Heart right ventricle (tissue), 16 donors: ENCODE data around the gene PCDHA7. TPM values are rescaled to one million over a fixed set of nuclear protein-coding genes. Genes with fewer than 3 reads are reported as not detected.
"Not testable (repeated sequence)": the region's sequence is repeated elsewhere in the genome, so short reads cannot be mapped to it uniquely, and the experiment has no call there.

Experiments used
- ATAC-seq, 8 donors: fragments of 200-7000 bp; cut with Tn5 transposase; one replicate each; pipeline ENCODE4 v1.9.1; 2020; ENCODE audit warnings: mild to moderate bottlenecking in 8 of 8, moderate library complexity in 8 of 8, moderate number of reproducible peaks in 1 of 8
- DNase-seq, 2 donors: peaks; one replicate each; pipeline ENCODE4 v3.0.0-alpha.2; 2020
- H3K27ac ChIP-seq, 10 donors: fragments of 200-600 bp; sonication (generic) in 2 of 10; one replicate each; pipeline versions ENCODE4 v1.5.0 to v1.8.0; 2020 to 2022; ENCODE audit warnings: mild to moderate bottlenecking in 3 of 10
- H3K27me3 ChIP-seq, 7 donors: fragments of 200-600 bp; one replicate each; pipeline ENCODE4 v1.8.0; 2021 to 2022; ENCODE audit warnings: mild to moderate bottlenecking in 2 of 7
- H3K36me3 ChIP-seq, 9 donors: fragments of 200-600 bp; sonication (generic) in 1 of 9; one replicate each; pipeline versions ENCODE4 v1.5.0 to v1.8.0; 2020 to 2022; ENCODE audit warnings: mild to moderate bottlenecking in 2 of 9
- H3K4me1 ChIP-seq, 9 donors: fragments of 200-600 bp; sonication (generic) in 1 of 9; one replicate each; pipeline versions ENCODE4 v1.5.0 to v1.8.0; 2020 to 2022; ENCODE audit warnings: mild to moderate bottlenecking in 4 of 9
- H3K4me3 ChIP-seq, 10 donors: fragments of 200-600 bp; sonication (generic) in 2 of 10; one replicate each; pipeline versions ENCODE4 v1.5.0 to v1.8.0; 2020 to 2022; ENCODE audit warnings: mild to moderate bottlenecking in 7 of 10, moderate library complexity in 2 of 10
- H3K9me3 ChIP-seq, 11 donors: fragments of 200-600 bp in 10 of 11; sonication (generic) in 2 of 11; one replicate each; pipeline versions ENCODE4 v1.5.0 to v1.8.0; 2013 to 2022; ENCODE audit warnings: mild to moderate bottlenecking in 2 of 11, control low read depth in 1 of 11, moderate library complexity in 1 of 11
- WGBS, 2 donors: extraction: QIAGEN DNeasy Blood & Tissue Kit; methylation state at CpG; one replicate each; pipeline ENCODE4 v1.1.7; 2013; ENCODE audit warnings: inconsistent platforms in 1 of 2; 5-methylcytosine and 5-hydroxymethylcytosine counted together
- intact Hi-C, 10 donors: fragments of 100-400 bp; cut with DNase I; formaldehyde crosslinking; loops; one replicate each; pipeline versions ENCODE4 v1.11.1 to v1.14.2; 2022
- polyA plus RNA-seq, 2 donors: library from polyadenylated mRNA; stranded (reverse); fragments of 200-250 nt; gene quantifications; one replicate each; pipeline ENCODE4 v1.2.3, GENCODE V29; 2013
- total RNA-seq, 10 donors: library from RNA; stranded (reverse); fragmentation: NEBNext Ultra II Directional in 3 of 10; extraction: Animal tissue kit (Norgen Biotek cat#: 25700) in 3 of 10; gene quantifications; one replicate each; pipeline versions ENCODE4 v1.2.1 to v1.2.4, GENCODE V29; 2021 to 2023
- TF ChIP-seq, protein P1 (sequence below), 9 donors: fragments of 200-600 bp; sonication (generic) in 2 of 9; IDR thresholded peaks; one replicate each; pipeline versions ENCODE4 v1.5.0 to v1.8.0; 2021 to 2022; ENCODE audit warnings: antibody characterized with exemption in 9 of 9, mild to moderate bottlenecking in 5 of 9, moderate library complexity in 1 of 9
- donor health status: Arrhythmogenic right ventricular cardiomyopathy.
- donor health status: ischemic (EF 13 %, LVEDD 7.1; RV severe dilation, severe dysfunction).
- donor health status: healthy with polysubstance abuse.
- donor health status: DM: no; HTN: yes; CAD: no.
- donor health status: DM: no; HTN: no; CAD: no.
- donor health status: ischemic (EF 25% LVEDD 6.9; RV normal size, moderate dysfunction).
- donor health status: ischemic (EF 25% LVEDD 5.7; RV mildly dilated, moderate dysfunction).
- donor health status: healthy.
- donor health status: DM: yes; HTN: yes; CAD: no.
- donor health status: Ischemic cardiomyopathy.
- donor health status: ischemic (EF 35%, LVEDD 5.7; RV mildly dilated, moderate dysfunction).
- donor health status: nonischemic (EF 11% LVEDD 7.7; RV severe dilation, severe dysfunction).
- donor health status: DM: yes; HTN: yes; CAD: no.
- donor health status: PGD.
- donor health status: ischemic (EF 29% LVEDD 5.4; RV normal size, mild dysfunction).
- donor health status: nonischemic (EF 23%, LVEDD 6.1; RV moderate dilation, normal function).

Gene PCDHA7
- total and polyA plus RNA-seq, 12 donors, result 0.01 to 0.15 (median 0.09) TPM; not detected in 8

DNA sequence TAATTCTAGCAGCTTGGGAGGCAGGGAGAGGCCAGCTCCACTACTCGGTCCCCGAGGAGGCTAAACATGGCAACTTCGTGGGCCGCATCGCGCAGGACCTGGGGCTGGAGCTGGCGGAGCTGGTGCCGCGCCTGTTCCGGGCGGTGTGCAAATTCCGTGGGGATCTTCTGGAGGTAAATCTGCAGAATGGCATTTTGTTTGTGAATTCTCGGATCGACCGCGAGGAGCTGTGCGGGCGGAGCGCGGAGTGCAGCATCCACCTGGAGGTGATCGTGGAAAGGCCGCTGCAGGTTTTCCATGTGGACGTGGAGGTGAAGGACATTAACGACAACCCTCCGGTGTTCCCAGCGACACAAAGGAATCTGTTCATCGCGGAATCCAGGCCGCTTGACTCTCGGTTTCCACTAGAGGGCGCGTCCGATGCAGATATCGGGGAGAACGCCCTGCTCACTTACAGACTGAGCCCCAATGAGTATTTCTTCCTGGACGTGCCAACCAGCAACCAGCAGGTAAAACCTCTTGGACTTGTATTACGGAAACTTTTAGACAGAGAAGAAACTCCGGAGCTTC lies 455 bp downstream of the PCDHA7 start:
- H3K36me3 ChIP-seq, ATAC-seq, H3K27ac ChIP-seq, DNase-seq, H3K4me1 ChIP-seq: not testable (repeated sequence)
- Histone ChIP-seq H3K27me3 (peaks cover 0 to 93% (median 55%) of the 10 kb centered on the region in 7 donors), H3K4me3 (peak overlapping the region in 2 of 10 donors; percentile 32 to 38), H3K9me3 (peaks cover 0 to 59% (median 15%) of the 10 kb centered on the region in 11 donors)
- WGBS, 2 donors, result 16 to 19% methylated on average over 23 to 26 of the region's 38 CpGs
- intact Hi-C loops, result loop anchor here in 2 of 10 donors (5.0 to 10.0 kb wide), 2 partner anchors 208 to 210 kb away; no protein-coding TSS in a partner anchor

DNA sequence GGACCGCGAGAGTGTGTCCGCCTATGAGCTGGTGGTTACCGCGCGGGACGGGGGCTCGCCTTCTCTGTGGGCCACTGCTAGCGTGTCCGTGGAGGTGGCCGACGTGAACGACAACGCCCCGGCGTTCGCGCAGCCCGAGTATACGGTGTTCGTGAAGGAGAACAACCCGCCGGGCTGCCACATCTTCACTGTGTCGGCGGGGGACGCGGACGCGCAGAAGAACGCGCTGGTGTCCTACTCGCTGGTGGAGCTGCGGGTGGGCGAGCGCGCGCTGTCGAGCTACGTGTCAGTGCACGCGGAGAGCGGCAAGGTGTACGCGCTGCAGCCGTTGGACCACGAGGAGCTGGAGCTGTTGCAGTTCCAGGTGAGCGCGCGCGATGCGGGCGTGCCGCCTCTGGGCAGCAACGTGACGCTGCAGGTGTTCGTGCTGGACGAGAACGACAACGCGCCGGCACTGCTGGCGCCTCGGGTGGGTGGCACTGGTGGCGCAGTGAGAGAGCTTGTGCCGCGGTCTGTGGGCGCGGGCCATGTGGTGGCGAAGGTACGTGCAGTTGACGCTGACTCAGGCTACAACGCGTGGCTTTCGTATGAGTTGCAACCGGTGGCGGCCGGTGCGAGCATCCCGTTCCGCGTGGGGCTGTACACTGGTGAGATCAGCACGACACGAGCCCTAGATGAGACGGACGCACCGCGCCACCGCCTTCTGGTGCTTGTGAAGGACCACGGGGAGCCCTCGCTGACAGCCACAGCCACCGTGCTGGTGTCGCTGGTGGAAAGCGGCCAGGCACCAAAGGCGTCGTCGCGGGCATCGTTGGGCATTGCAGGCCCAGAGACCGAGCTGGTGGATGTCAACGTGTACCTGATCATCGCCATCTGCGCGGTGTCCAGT lies 1.8 kb downstream of the PCDHA7 start:
- WGBS, 2 donors, result 30 to 39% methylated on average over 103 of the region's 103 CpGs
- H3K27ac ChIP-seq, result no peak overlapping the region
- H3K27me3 ChIP-seq, result peaks cover 0 to 93% (median 60%) of the 10 kb centered on the region in 7 donors
- TF ChIP-seq, protein P1, sequence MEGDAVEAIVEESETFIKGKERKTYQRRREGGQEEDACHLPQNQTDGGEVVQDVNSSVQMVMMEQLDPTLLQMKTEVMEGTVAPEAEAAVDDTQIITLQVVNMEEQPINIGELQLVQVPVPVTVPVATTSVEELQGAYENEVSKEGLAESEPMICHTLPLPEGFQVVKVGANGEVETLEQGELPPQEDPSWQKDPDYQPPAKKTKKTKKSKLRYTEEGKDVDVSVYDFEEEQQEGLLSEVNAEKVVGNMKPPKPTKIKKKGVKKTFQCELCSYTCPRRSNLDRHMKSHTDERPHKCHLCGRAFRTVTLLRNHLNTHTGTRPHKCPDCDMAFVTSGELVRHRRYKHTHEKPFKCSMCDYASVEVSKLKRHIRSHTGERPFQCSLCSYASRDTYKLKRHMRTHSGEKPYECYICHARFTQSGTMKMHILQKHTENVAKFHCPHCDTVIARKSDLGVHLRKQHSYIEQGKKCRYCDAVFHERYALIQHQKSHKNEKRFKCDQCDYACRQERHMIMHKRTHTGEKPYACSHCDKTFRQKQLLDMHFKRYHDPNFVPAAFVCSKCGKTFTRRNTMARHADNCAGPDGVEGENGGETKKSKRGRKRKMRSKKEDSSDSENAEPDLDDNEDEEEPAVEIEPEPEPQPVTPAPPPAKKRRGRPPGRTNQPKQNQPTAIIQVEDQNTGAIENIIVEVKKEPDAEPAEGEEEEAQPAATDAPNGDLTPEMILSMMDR (IDR thresholded peaks at IDR 0.05), result no peak
- H3K4me1 ChIP-seq, result no peaks in the 10 kb centered on the region
- DNase-seq (no peak), ATAC-seq (no peak)
- H3K9me3 ChIP-seq, result peaks cover 0 to 58% (median 7%) of the 10 kb centered on the region in 11 donors
- H3K36me3 ChIP-seq, result no peaks in the 10 kb centered on the region
- intact Hi-C loops, result loop anchor here in 1 of 10 donors (10.0 kb wide), 1 partner anchor 209 kb away; no protein-coding TSS in a partner anchor
- no peak overlapping the region for H3K4me3 ChIP-seq

DNA sequence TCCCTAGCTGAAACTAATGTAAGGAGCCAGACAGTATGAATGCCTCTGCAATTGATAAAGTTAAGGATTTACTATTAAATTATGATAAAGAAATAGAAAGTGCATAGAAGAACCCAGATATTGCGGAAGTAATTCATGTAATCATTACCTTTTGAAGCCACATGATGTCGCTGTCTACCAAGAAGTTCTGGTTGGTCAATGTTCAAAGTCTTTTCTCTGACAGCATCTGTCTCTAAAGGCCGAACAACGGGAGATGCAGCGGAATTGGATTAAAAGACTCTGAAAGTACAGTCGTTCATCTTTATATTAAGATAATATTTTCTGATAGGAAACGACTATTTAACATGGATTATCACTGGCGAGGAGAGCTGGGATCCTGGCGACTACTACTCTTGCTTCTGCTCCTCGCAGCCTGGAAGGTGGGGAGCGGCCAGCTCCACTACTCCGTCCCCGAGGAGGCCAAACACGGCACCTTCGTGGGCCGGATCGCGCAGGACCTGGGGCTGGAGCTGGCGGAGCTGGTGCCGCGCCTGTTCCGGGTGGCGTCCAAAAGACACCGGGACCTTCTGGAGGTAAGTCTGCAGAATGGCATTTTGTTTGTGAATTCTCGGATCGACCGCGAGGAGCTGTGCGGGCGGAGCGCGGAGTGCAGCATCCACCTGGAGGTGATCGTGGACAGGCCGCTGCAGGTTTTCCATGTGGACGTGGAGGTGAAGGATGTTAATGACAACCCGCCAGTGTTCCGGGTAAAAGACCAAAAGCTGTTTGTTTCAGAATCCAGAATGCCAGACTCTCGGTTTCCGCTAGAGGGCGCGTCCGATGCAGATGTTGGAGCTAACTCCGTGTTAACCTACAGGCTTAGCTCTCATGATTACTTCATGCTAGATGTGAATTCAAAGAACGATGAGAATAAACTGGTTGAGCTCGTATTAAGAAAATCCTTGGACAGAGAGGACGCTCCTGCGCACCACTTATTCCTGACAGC lies 7.2 kb downstream of the PCDHA7 start, which contains the start of gene PCDHA8:
Gene PCDHA8, plus strand, starts transcription at position 210 of the 985 bp plus-strand sequence. Its CDS starts 135 bp downstream, at position 345.
- H3K27me3 ChIP-seq, result peaks cover 0 to 92% (median 36%) of the 10 kb centered on the region in 7 donors
- H3K36me3 ChIP-seq, result no peaks in the 10 kb centered on the region
- peaks cover 0 to 57% (median 8%) of the 10 kb centered on the region in 11 donors for H3K9me3 ChIP-seq
- DNase-seq (no peak), ATAC-seq (no peak)
- TF ChIP-seq, protein P1 (IDR thresholded peaks at IDR 0.05), result peak in 3 of 9 donors; percentile 3 to 20 (median 14)
- H3K4me3 ChIP-seq, result no peak within 1 kb of the TSS
- WGBS, 2 donors, result 16 to 21% methylated on average over 42 to 47 of the region's 47 CpGs
- intact Hi-C loops, result no loop called here
- no peaks in the 10 kb centered on the region for H3K4me1 ChIP-seq
- H3K27ac ChIP-seq, result no peak within 1 kb of the TSS

DNA sequence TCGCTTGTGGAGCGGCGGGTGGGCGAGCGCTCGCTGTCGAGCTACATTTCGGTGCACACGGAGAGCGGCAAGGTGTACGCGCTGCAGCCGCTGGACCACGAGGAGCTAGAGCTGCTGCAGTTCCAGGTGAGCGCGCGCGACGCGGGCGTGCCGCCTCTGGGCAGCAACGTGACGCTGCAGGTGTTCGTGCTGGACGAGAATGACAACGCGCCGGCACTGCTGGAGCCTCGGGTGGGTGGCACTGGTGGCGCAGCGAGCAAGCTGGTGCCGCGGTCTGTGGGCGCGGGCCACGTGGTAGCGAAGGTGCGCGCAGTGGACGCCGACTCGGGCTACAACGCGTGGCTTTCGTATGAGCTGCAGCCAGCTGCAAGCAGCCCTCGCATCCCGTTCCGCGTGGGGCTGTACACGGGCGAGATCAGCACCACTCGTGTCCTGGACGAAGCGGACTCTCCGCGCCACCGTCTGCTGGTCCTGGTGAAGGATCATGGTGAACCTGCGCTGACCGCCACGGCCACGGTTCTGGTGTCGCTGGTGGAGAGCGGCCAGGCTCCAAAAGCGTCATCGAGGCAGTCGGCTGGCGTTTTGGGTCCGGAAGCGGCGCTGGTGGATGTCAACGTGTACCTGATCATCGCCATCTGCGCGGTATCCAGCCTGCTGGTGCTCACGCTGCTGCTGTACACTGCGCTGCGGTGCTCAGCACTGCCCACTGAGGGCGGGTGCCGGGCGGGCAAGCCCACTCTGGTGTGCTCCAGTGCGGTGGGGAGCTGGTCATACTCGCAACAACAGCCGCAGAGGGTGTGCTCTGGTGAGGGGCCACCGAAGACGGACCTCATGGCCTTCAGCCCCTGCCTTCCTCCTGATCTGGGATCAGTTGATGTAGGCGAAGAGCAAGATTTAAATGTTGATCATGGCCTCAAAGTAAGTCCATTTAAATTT lies 9.0 kb downstream of the PCDHA7 start:
- no peak overlapping the region for H3K27ac ChIP-seq
- peaks cover 0 to 94% (median 44%) of the 10 kb centered on the region in 7 donors for H3K27me3 ChIP-seq
- WGBS, 2 donors, result 33 to 43% methylated on average over 56 to 87 of the region's 87 CpGs
- no peak for DNase-seq
- TF ChIP-seq, protein P1 (IDR thresholded peaks at IDR 0.05), result no peak
- H3K9me3 ChIP-seq, result peaks cover 0 to 56% (median 8%) of the 10 kb centered on the region in 11 donors
- no peak for ATAC-seq
- no peaks in the 10 kb centered on the region for H3K36me3 ChIP-seq
- intact Hi-C loops, result no loop called here
- H3K4me3 ChIP-seq, result no peak overlapping the region
- H3K4me1 ChIP-seq, result no peaks in the 10 kb centered on the region

DNA sequence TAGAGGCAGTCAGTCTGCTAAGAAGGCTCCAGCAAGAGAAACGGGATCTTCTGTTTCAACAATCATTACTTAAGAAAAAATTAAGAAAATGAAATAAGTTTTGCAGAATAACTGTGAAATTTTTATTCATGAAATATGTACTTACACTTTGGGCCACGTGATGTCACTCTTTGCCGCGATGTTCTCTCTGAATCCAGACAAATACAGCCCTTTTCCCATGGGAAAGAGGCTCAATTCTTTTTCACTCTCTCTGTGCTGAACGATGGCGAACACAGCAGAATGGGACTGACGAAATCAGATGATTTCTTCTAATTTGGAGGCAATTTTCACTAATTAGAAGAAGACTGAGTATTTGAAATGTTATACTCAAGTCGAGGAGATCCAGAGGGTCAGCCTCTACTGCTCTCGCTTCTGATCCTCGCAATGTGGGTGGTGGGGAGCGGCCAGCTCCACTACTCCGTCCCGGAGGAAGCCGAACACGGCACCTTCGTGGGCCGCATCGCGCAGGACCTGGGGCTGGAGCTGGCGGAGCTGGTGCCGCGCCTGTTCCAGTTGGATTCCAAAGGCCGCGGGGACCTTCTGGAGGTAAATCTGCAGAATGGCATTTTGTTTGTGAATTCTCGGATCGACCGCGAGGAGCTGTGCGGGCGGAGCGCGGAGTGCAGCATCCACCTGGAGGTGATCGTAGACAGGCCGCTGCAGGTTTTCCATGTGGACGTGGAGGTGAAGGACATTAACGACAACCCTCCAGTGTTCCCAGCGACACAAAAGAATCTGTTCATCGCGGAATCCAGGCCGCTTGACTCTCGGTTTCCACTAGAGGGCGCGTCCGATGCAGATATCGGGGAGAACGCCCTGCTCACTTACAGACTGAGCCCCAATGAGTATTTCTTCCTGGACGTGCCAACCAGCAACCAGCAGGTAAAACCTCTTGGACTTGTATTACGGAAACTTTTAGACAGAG lies 14.4 kb downstream of the PCDHA7 start, which contains the start of gene PCDHA9:
Gene PCDHA9, plus strand, starts transcription at position 244 of the 964 bp plus-strand sequence. Its CDS starts 114 bp downstream, at position 358.
- DNase-seq, H3K4me1 ChIP-seq, H3K4me3 ChIP-seq, H3K36me3 ChIP-seq, intact Hi-C loops, ATAC-seq, H3K27ac ChIP-seq: not testable (repeated sequence)
- peaks cover 0 to 56% (median 5%) of the 10 kb centered on the region in 11 donors for H3K9me3 ChIP-seq
- 12 to 14% methylated on average over 35 to 46 of the region's 48 CpGs for WGBS, 2 donors
- peaks cover 0 to 87% (median 49%) of the 10 kb centered on the region in 7 donors for H3K27me3 ChIP-seq
